Measurements from ENCODE around the gene LAMTOR2. TPM values are rescaled to one million over a fixed set of nuclear protein-coding genes. Genes with fewer than 3 reads are reported as not detected.

LAMTOR2 gene
- total RNA-seq, 1 experiment from 2014 or later, result 50.6 TPM

- Histone ChIP-seq H3K23ac (ENCODE audit: insufficient read length, low read depth, low read length) (no peak overlapping the region), H2BK120ac (ENCODE audit: low read depth, low read length, poor library complexity, severe bottlenecking) (no peak overlapping the region), H2BK12ac (ENCODE audit: insufficient read length, low read depth, low read length) (no peak overlapping the region), H3K79me2 (ENCODE audit: insufficient read depth, low read length) (no peaks in the 10 kb centered on the region; the same call in 1 of the 2 replicates), H2BK15ac (ENCODE audit: low read depth, low read length) (no peak overlapping the region), H4K5ac (ENCODE audit: insufficient read length, low read depth, low read length) (no peak overlapping the region), H3K14ac (ENCODE audit: insufficient read depth, low read length) (no peak overlapping the region), H4K8ac (replicated peaks; ENCODE audit: insufficient read length, low read depth, low read length) (no peak overlapping the region), H3K79me1 (ENCODE audit: insufficient read depth, low read depth, low read length, poor library complexity, severe bottlenecking) (peaks cover 4% of the 10 kb centered on the region), H2AFZ (ENCODE audit: low read length) (no peak overlapping the region), H4K20me1 (ENCODE audit: control insufficient read depth, insufficient read depth, insufficient read length) (no peaks in the 10 kb centered on the region), H3K4me1 (ENCODE audit: insufficient read depth, low read length) (no peaks in the 10 kb centered on the region), H3K9me3 (ENCODE audit: control insufficient read depth, low read depth, low read length) (no peaks in the 10 kb centered on the region), H2AK5ac (ENCODE audit: insufficient read length, low read length) (no peak overlapping the region), H4K91ac (ENCODE audit: insufficient read length, low read depth, low read length) (no peak overlapping the region), H3K4me2 (ENCODE audit: insufficient read depth, insufficient read length, low read length) (no peak overlapping the region), H3K27me3 (ENCODE audit: insufficient read depth, low read length) (no peaks in the 10 kb centered on the region), H2BK5ac (ENCODE audit: insufficient read length, low read length) (no peak overlapping the region), H2BK20ac (ENCODE audit: low read depth, low read length, poor library complexity, severe bottlenecking) (no peak overlapping the region), H3K18ac (ENCODE audit: insufficient read length, low read depth, low read length) (no peak overlapping the region), H3K27ac (ENCODE audit: insufficient read length, low read depth, low read length) (no peak overlapping the region), H3K4ac (ENCODE audit: low read depth, low read length) (no peak overlapping the region), H3K23me2 (ENCODE audit: insufficient read length, low read depth, low read length, poor library complexity, severe bottlenecking) (peaks cover 9% of the 10 kb centered on the region), H3K9ac (ENCODE audit: extremely low read depth, insufficient read length, low read length) (no peak overlapping the region), H3T11ph (ENCODE audit: low read length) (no peak overlapping the region), H3K56ac (ENCODE audit: insufficient read length, low read depth, low read length) (no peak overlapping the region)
- no peak for DNase-seq
- Mint-ChIP-seq H3K9me3 (no peaks in the 10 kb centered on the region), H3K27ac (no peak overlapping the region), H3K27me3 (ENCODE audit: low read depth) (no peaks in the 10 kb centered on the region), H3K4me3 (no peak overlapping the region), H3K4me1 (peaks cover 13 to 15% of the 10 kb centered on the region in 2 experiments), H3K36me3 (ENCODE audit: insufficient read depth in 1 of 3, low read depth in 3 of 3) (peaks cover 10 to 42% (median 41%) of the 10 kb centered on the region in 3 experiments)
- no peak for TF ChIP-seq CTCF (conservative IDR thresholded peaks at IDR 0.05)
- no CpG with 5 or more reads among the region's 4 CpGs for WGBS (ENCODE audit: extremely low coverage, insufficient read length, low lambda C conversion rate)
Measured at GRCh38 chr1:156050376-156050775, 4.2 kb upstream of the LAMTOR2 start.

All from H9 (cell line).